ENCODE measurements around the gene MAPT.
"Not testable (repeated sequence)": the region's sequence is repeated elsewhere in the genome, so short reads cannot be mapped to it uniquely, and the experiment has no call there.

Gene MAPT

DNA sequence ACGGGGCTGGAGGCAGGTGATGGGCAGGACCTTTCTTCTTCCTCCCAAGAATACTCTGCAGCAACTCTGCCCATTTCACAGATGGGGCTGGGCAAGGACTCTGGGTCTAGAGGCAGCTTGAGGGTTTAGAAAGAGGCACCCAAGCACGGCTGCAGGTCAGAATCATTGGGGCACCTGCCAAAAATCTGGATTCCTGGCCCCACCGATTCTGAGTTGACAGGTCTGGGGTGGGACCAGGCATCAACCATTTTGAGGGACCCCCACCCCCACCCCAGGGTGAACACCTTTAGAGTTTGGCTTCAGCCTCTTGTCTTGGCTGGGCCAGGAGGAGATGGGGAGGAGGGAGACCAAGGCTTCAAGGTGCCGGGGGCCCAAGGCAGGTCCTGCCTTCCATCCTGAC lies 44.3 kb upstream of the MAPT start:
- Histone ChIP-seq H3K36me3 (ENCODE audit: insufficient read depth, low read length) (no peaks in the 10 kb centered on the region), H3K9ac (ENCODE audit: low read length) (no peak overlapping the region), H3K27me3 (ENCODE audit: control insufficient read depth in 1 of 2, insufficient read depth in 2 of 2, low read length in 2 of 2) (peaks cover 0 to 17% of the 10 kb centered on the region in 2 donors), H3K27ac (ENCODE audit: low read depth, low read length) (no peak overlapping the region), H3K9me3 (ENCODE audit: low read length) (no peaks in the 10 kb centered on the region), H3K4me3 (ENCODE audit: low read depth in 1 of 2, low read length in 2 of 2) (no peak overlapping the region), H3K4me1 (ENCODE audit: insufficient read depth, low read length) (no peaks in the 10 kb centered on the region)

DNA sequence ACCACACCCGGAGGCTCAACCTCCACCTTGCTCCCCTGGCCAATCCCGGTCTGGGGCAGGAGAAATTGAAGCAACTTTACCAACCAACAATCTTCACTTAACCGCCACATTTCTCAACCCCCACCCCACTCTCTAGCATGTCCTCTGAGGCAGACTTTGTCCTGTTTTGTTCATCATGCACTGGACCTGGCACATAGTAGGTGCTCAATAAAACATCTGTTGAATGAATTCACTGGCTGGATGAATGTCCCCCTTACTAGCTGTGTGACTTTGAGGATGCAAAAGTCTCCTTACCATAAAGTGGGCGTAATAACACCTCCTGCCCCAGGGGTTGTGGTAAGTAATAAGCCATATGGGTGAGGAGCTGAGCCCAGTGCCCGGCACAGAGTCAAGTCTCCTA lies 43.9 kb upstream of the MAPT start:
- Histone ChIP-seq H3K9ac (ENCODE audit: low read length) (no peak overlapping the region), H3K4me1 (ENCODE audit: insufficient read depth, low read length) (no peaks in the 10 kb centered on the region), H3K4me3 (ENCODE audit: low read depth in 1 of 2, low read length in 2 of 2) (no peak overlapping the region), H3K27me3 (ENCODE audit: control insufficient read depth in 1 of 2, insufficient read depth in 2 of 2, low read length in 2 of 2) (peaks cover 0 to 17% of the 10 kb centered on the region in 2 donors), H3K36me3 (ENCODE audit: insufficient read depth, low read length) (no peaks in the 10 kb centered on the region), H3K27ac (ENCODE audit: low read depth, low read length) (no peak overlapping the region), H3K9me3 (ENCODE audit: low read length) (no peaks in the 10 kb centered on the region)

DNA sequence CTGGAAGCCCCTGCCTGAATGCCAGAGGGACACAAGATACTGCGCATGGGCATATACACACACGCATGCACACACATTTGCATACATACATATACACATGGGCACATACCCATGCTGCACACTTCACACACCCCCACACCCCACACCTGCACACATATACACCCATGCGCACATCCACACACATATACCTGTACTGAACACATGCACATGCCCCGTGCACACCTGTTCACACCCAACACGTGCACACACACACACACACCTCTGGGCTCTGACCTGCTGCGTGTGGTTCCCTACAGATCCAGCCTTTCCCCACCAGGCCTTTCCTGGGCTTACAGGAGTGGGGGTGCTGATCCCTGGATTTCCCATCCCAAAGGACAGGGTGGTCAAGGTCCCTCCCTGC lies 43.3 kb upstream of the MAPT start:
- Histone ChIP-seq H3K9me3 (ENCODE audit: low read length) (no peaks in the 10 kb centered on the region), H3K36me3 (ENCODE audit: insufficient read depth, low read length) (no peaks in the 10 kb centered on the region), H3K4me3 (ENCODE audit: low read depth in 1 of 2, low read length in 2 of 2) (no peak overlapping the region), H3K9ac (ENCODE audit: low read length) (no peak overlapping the region), H3K27me3 (ENCODE audit: control insufficient read depth in 1 of 2, insufficient read depth in 2 of 2, low read length in 2 of 2) (peaks cover 0 to 17% of the 10 kb centered on the region in 2 donors), H3K4me1 (ENCODE audit: insufficient read depth, low read length) (no peaks in the 10 kb centered on the region), H3K27ac (ENCODE audit: low read depth, low read length) (no peak overlapping the region)

DNA sequence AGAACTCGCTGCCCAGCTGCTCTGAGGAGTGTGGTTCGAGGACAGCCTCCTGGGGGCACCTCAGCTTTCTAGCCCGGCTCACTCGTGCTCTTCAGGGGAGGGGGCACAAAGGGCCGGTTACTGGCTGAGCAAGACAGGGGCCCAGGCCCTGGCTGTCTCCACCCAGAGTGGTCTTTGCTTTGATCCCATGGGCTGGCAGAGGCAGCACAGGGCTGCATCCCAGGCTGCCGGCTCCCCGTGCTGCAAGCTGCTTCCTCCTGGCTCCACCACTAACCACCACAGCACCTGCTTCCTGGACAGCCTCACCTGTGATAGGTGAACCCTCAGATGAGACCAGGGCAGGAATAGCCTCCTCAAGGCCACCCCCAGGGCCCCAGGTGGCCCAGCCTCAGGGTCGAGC lies 42.9 kb upstream of the MAPT start:
- H3K9ac ChIP-seq (ENCODE audit: low read length), result no peak overlapping the region
- H3K9me3 ChIP-seq (ENCODE audit: low read length), result no peaks in the 10 kb centered on the region
- H3K4me1 ChIP-seq (ENCODE audit: insufficient read depth, low read length), result no peaks in the 10 kb centered on the region
- H3K4me3 ChIP-seq (ENCODE audit: low read depth in 1 of 2, low read length in 2 of 2), result no peak overlapping the region
- H3K36me3 ChIP-seq (ENCODE audit: insufficient read depth, low read length), result no peaks in the 10 kb centered on the region
- no peak overlapping the region for H3K27ac ChIP-seq (ENCODE audit: low read depth, low read length)
- H3K27me3 ChIP-seq (ENCODE audit: control insufficient read depth in 1 of 2, insufficient read depth in 2 of 2, low read length in 2 of 2), result peaks cover 0 to 17% of the 10 kb centered on the region in 2 donors

DNA sequence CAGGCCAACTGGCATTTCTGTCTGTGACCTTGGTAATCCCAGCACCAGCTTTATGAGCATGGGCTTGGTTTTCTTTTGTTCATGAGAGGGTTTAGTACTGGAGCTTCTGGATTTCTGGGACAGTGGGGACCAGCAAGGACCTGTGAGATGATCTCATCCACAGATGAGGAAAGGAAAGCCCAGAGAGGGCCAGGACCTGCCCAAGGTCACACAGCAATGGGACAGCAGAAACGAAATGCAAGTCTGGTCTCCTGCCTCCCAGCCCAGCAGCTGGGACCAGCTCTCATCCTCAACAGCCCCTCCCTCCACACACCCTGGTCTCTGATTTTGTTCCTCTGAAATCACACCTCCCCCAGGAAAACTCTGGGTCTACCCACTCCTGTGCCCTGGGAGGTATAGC lies 42.5 kb upstream of the MAPT start:
- no peak overlapping the region for H3K4me3 ChIP-seq (ENCODE audit: low read depth in 1 of 2, low read length in 2 of 2)
- H3K4me1 ChIP-seq (ENCODE audit: insufficient read depth, low read length), result no peaks in the 10 kb centered on the region
- H3K27ac ChIP-seq (ENCODE audit: low read depth, low read length), result no peak overlapping the region
- H3K36me3 ChIP-seq (ENCODE audit: insufficient read depth, low read length), result no peaks in the 10 kb centered on the region
- H3K27me3 ChIP-seq (ENCODE audit: control insufficient read depth in 1 of 2, insufficient read depth in 2 of 2, low read length in 2 of 2), result peaks cover 0 to 17% of the 10 kb centered on the region in 2 donors
- H3K9me3 ChIP-seq (ENCODE audit: low read length), result no peaks in the 10 kb centered on the region
- no peak overlapping the region for H3K9ac ChIP-seq (ENCODE audit: low read length)

DNA sequence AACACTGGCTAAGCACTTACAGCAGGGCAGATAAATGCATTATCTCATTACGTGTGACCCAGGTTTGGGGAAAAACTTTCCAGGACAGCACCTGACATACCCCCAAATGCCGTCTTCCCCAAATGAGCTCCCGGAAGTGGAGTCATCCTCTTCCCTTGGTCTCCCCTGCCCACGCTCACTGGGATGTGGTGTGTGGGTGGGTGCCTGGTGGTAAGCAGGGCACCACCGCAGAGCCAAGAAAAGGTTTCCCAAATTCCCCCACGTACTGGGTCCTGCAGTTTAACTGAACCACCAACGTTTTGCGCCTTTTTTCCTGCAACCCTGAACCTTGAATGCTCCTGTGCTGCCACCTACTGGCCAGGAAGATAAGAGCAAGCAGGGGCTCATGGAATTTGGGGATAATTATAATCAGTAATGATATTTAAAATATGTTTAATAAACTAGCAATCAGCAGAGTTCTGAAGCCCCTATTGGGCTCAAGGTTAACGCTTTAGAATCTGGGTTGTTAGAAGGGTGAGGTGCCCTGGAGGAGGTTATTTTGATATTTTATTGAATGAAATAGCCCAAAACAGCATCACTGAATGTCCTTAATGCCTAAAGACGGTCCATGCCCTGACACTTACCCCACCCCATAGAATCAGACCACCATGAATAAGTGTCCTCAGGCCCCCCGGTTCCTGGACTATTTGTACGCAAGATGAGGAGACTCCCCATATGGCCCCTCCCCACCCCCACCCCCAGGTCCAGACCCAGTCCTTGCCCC lies 41.6 kb upstream of the MAPT start:
- Histone ChIP-seq H3K36me3 (ENCODE audit: insufficient read depth, low read length) (no peaks in the 10 kb centered on the region), H3K9me3 (ENCODE audit: low read length) (no peaks in the 10 kb centered on the region), H3K9ac (ENCODE audit: low read length) (no peak overlapping the region), H3K4me1 (ENCODE audit: insufficient read depth, low read length) (no peaks in the 10 kb centered on the region), H3K27me3 (ENCODE audit: control insufficient read depth in 1 of 2, insufficient read depth in 2 of 2, low read length in 2 of 2) (peaks cover 0 to 17% of the 10 kb centered on the region in 2 donors), H3K4me3 (ENCODE audit: low read depth in 1 of 2, low read length in 2 of 2) (no peak overlapping the region), H3K27ac (ENCODE audit: low read depth, low read length) (no peak overlapping the region)

DNA sequence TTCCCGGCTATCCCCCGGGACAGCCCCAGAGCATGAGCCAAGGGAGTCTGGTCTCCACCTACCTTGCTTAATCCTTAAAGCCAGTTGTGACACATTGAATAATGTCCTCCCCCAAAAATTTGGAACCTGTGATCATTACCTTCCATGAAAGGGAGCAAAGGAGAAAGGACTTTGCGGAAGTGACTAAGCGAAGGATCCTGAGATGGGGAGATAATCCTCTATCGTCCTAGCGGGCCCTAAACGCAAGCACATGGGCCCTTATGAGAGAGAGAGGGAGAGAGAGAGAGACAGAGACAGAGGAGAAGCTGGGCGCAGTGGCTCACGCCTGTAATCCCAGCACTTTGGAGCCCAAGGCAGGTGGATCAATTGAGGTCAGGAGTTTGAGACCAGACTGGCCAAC lies 40.1 kb upstream of the MAPT start:
- no peak overlapping the region for H3K27ac ChIP-seq (ENCODE audit: low read depth, low read length)
- no peaks in the 10 kb centered on the region for H3K4me1 ChIP-seq (ENCODE audit: insufficient read depth, low read length)
- no peaks in the 10 kb centered on the region for H3K36me3 ChIP-seq (ENCODE audit: insufficient read depth, low read length)
- no peaks in the 10 kb centered on the region for H3K9me3 ChIP-seq (ENCODE audit: low read length)
- no peak overlapping the region for H3K4me3 ChIP-seq (ENCODE audit: low read depth in 1 of 2, low read length in 2 of 2)
- no peak overlapping the region for H3K9ac ChIP-seq (ENCODE audit: low read length)
- H3K27me3 ChIP-seq (ENCODE audit: control insufficient read depth in 1 of 2, insufficient read depth in 2 of 2, low read length in 2 of 2), result peaks cover 0 to 17% of the 10 kb centered on the region in 2 donors

DNA sequence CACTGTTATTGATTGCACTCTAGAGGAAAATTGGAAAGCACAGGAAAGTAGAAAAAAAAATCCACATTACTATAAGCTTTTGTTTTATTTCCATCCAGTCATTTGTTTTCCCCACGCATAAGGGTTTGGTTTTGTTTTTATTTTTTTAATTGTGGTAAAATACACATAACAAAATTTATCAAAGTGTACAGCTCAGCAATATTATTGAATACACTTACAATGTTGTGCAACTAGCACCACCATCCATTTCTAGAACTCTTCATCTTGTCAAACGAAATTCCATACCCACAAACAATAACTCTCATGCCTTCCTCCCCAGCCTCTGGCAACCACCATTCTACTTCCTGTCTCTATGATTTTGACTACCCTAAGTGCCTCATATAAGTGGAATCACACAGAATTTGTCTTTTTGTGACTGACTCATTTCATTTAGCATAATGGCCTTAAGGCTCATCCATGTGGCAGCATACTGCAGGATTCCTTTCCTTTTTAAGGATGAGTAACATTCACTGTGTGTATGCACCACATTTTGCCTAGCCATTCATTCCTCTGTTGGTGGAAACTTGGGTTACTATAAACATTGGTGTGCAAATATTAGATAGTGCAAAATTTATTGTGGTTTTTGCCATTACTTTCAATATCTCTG lies 38.5 kb upstream of the MAPT start:
- Histone ChIP-seq H3K27ac (ENCODE audit: low read depth, low read length) (no peak overlapping the region), H3K9ac (ENCODE audit: low read length) (no peak overlapping the region), H3K27me3 (ENCODE audit: control insufficient read depth in 1 of 2, insufficient read depth in 2 of 2, low read length in 2 of 2) (peaks cover 0 to 11% of the 10 kb centered on the region in 2 donors), H3K4me1 (ENCODE audit: insufficient read depth, low read length) (peaks cover 4% of the 10 kb centered on the region), H3K9me3 (ENCODE audit: low read length) (no peaks in the 10 kb centered on the region), H3K4me3 (ENCODE audit: low read depth in 1 of 2, low read length in 2 of 2) (no peak overlapping the region), H3K36me3 (ENCODE audit: insufficient read depth, low read length) (no peaks in the 10 kb centered on the region)

DNA sequence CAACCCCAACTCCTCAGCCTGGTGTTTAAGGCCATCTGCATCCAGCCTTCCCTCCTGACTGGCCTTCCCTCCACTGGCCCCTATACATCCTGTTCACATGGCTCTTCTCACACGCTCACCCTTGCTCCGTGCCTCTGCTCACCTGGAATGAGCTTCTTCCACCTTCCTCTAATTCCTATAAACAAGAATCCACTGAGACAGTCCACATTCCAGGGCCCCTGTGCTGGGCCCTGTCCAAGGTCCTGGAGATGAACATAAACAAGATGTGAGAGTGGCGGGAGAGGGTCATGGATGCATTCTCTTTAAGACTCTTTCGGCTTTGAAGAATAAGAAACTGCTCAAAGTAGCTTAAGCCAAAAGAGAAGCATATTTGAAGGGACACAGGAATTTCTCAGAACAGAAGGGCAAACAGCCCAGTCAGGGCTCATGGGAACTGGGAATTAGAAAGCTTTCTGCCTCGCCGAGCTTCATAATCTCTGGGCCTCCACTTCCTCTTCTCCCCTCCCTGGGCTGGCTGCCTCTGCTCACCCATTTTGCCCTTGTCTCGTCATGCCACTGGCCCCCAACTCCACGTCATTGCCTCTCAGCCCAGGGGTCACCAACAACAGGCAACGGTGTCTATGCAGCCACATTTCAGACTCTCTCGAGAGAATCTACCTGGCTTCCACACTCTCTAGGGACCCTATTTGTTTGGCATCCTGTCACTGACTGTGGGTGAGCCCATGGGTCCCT lies 36.2 kb upstream of the MAPT start:
- no peak overlapping the region for H3K27ac ChIP-seq (ENCODE audit: low read depth, low read length)
- H3K4me1 ChIP-seq (ENCODE audit: insufficient read depth, low read length), result peaks cover 7% of the 10 kb centered on the region
- H3K9ac ChIP-seq (ENCODE audit: low read length), result no peak overlapping the region
- no peak overlapping the region for H3K4me3 ChIP-seq (ENCODE audit: low read depth in 1 of 2, low read length in 2 of 2)
- no peaks in the 10 kb centered on the region for H3K27me3 ChIP-seq (ENCODE audit: control insufficient read depth in 1 of 2, insufficient read depth in 2 of 2, low read length in 2 of 2)
- no peaks in the 10 kb centered on the region for H3K9me3 ChIP-seq (ENCODE audit: low read length)
- no peaks in the 10 kb centered on the region for H3K36me3 ChIP-seq (ENCODE audit: insufficient read depth, low read length)

DNA sequence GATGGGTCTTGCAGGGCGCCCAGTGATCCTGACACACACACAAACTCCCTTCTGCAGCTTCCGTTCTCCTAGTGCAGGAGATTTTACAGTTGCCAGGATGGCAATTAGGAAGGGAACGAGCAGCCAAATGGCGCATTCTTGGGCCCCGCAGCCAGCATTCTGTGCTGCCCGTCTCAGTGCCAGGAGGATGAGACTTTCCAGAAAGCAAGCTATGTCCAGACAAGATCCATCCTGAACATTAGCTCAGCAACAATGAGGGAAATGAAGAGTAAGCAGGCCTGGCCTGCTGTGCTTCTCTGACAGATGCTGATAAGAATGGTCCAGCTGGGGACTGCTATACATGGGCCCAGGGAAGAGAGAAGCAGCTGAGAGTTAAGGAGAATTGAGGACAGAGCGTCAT lies 33.2 kb upstream of the MAPT start:
- H3K4me1 ChIP-seq (ENCODE audit: insufficient read depth, low read length), result peaks cover 7% of the 10 kb centered on the region
- no peaks in the 10 kb centered on the region for H3K36me3 ChIP-seq (ENCODE audit: insufficient read depth, low read length)
- no peak overlapping the region for H3K9ac ChIP-seq (ENCODE audit: low read length)
- H3K4me3 ChIP-seq (ENCODE audit: low read depth in 1 of 2, low read length in 2 of 2), result no peak overlapping the region
- no peaks in the 10 kb centered on the region for H3K9me3 ChIP-seq (ENCODE audit: low read length)
- no peak overlapping the region for H3K27ac ChIP-seq (ENCODE audit: low read depth, low read length)
- no peaks in the 10 kb centered on the region for H3K27me3 ChIP-seq (ENCODE audit: control insufficient read depth in 1 of 2, insufficient read depth in 2 of 2, low read length in 2 of 2)

DNA sequence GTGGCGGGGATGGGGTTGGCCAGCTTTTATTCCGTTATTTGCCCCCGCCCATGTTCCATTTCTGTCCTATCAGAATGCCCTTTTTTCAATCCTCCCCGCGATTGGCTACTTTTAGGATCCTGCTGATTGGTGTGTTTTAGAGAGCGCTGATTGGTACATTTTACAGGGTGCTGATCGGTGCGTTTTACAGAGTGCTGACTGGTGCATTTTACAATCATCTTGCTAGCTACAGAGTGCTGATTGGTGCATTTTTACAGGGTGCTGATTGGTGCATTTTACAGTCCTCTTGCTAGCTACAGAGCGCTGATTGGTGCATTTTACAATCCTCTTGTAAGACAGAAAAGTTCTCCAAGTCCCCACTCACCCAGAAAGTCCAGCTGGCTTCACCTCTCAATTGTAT lies 32.2 kb upstream of the MAPT start:
- not testable (repeated sequence) for H3K4me1 ChIP-seq (ENCODE audit: insufficient read depth, low read length); H3K9ac ChIP-seq (ENCODE audit: low read length); H3K27ac ChIP-seq (ENCODE audit: low read depth, low read length); H3K36me3 ChIP-seq (ENCODE audit: insufficient read depth, low read length); H3K27me3 ChIP-seq (ENCODE audit: control insufficient read depth in 1 of 2, insufficient read depth in 2 of 2, low read length in 2 of 2); H3K9me3 ChIP-seq (ENCODE audit: low read length); H3K4me3 ChIP-seq (ENCODE audit: low read depth in 1 of 2, low read length in 2 of 2)
